SKM-1 (cell line): ENCODE data around the gene SCIMP.
"Not testable (repeated sequence)": the region's sequence is repeated elsewhere in the genome, so short reads cannot be mapped to it uniquely, and the experiment has no call there.

Experiments used
- DNase-seq: peaks from one replicate; lab custom pipeline; 2025; ENCODE audit not compliant: unreplicated experiment; lab: John Stamatoyannopoulos, UW

SCIMP gene

DNA sequence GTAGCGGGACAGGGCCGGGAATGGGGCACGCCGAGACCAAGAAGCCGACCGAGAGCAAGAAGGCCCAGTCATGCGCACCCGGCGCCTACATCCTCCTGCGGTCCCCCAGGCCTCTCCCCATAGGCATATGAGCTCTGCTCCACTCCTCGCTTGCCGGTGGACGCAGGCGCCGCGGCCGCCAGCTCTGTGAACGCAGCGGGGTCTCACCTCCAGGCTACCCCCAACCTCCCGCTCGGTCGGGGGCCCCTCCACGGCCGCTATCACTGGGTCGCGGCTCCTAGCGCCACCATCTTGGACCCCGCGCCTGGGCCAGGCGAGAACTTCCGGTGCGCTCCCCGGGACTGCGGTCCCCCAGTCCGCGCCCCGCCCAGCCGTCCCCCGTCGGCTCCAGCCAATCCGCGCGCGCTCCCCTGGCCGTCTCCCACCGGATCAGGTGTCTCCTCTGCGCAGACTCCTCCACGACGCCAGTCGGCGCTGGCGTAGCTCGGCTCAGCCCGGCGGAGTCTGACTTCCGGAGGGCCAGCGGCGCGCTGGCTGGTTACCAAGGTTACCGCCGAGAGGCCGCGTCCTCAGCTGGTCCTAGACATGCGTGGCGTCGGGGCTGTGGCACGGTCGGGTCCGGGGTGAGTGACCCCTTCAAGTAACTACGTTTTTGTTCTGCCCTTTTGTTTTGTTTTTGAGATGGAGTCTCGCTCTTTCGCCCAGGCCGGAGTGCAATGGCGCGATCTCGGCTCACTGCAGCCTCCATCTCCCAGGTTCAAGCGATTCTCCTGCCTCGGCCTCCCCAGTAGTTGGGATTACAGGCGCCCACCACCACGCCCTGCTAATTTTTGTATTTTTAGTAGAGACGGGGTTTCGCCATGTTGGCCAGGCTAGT lies 42.9 kb downstream of the SCIMP start, which contains the start of gene ZNF594:
TSS of gene ZNF594 (minus strand) at position 328 of the 877 bp plus-strand sequence. CDS start 7,612 bp downstream, outside the sequence.
- DNase-seq: peak; percentile 10

DNA sequence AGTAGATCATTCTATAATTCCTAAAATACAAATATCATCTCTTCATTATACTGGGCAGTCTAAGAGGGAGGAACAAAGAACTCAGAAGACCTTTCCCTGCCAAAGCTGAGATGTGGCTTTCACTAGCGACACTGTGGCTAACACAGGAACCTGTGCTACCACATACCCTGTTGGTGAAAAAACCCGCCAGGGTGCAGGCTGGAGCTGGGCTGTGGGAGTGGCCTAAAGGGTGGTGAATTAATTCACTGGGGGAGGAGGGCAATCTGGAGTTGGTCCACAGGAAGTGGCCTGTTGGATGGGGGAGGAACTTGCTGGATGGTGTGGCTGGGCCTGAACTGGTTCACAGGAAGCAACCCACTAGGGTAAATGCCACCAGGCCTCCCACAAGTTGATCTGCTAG lies 50.4 kb downstream of the SCIMP start:
- DNase-seq: no peak

- no peak for DNase-seq
These were observed 51.3 kb downstream of the SCIMP start for GRCh38 chr17:5183410-5183793.

- no peak for DNase-seq
These were observed 51.9 kb downstream of the SCIMP start for GRCh38 chr17:5182597-5183409.

DNA sequence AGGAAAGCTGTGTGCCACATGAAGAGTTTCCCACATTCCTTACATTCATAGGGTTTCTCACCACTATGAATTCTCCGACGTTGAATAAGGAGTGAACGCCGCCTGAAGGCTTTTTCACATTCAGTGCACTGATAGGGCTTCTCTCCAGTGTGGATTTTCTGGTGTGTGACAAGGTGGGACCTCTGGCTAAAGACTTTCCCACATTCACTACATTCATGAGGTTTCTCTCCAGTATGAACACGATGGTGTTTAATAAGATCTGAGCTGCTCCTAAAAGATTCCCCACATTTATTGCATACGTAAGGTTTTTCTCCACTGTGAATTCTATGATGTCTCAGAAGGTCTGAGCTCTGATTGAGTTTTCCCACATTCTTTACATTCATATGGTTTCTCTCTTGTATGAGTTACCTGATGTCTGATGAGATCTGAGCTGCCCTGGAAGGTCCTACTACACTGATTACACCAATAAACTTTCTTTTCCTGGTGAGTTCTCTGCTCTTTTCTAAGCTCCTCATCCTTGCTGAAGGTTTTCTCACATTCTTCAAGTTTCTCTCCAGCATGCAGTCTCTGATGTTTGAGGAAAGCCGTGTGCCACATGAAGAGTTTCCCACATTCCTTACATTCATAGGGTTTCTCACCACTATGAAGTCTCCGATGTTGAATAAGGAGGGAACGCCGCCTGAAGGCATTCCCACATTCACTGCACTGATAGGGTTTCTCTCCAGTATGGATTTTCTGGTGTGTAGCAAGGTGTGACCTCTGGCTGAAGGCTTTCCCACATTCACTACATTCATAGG lies 53.0 kb downstream of the SCIMP start:
- no peak for DNase-seq

- no peak for DNase-seq
These were observed 55.7 kb downstream of the SCIMP start for GRCh38 chr17:5179003-5179402.

DNA sequence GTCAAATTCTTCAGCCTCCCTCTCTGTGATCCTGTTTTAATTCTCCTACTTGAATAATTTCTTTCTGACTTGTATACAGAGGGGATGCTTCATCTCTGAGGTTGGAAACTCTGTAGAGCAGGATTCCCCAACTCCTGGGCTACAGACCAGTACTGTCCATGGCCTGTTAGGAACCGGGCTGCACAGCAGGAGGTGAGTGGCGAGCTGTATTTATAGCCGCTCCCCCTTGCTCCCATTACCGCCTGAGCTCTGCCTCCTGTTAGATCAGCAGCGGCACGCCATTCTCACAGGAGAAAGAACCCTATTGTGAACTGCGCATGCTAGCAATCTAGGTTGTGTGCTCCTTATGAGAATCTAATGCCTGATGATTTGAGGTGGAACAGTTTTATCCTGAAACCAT lies 59.6 kb downstream of the SCIMP start:
- not testable (repeated sequence) for DNase-seq

GRCh38 chr17:5165791-5166564 lies 68.7 kb downstream of the SCIMP start:
- DNase-seq: not testable (repeated sequence)

DNA sequence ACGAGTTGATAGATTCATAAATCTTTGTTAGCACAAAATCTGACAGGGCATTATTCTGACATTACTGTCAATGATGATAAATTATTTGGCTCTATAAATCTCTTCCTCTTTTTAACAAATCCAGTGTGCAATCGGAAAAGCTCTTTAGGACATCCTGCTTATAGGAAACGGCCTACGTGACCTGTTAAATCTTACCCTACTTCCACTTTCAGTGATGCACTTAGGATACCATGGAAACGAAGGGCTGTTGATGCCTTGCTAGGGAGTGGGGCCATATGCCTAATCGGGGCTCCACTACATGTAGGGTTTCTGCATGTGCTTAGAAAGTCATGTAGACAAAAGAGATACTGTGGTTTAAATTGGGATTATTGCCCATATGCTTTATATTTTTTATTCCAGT lies 70.2 kb downstream of the SCIMP start:
- DNase-seq: no peak

GRCh38 chr17:5161793-5162192 lies 72.9 kb downstream of the SCIMP start:
- DNase-seq: not testable (repeated sequence)

DNA sequence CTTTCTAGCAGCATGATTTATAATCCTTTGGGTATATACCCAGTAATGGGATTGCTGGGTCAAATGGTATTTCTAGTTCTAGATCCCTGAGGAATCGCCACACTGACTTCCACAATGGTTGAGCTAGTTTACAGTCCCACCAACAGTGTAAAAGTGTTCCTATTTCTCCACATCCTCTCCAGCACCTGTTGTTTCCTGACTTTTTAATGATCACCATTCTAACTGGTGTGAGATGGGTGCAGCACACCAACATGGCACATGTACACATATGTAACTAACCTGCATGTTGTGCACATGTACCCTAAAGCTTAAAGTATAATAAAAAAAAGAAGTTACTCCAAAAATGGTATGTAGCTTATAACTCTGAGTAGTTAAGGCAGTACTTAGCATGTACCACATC lies 74.0 kb downstream of the SCIMP start:
- not testable (repeated sequence) for DNase-seq
